Subcutaneous preadipocyte (primary cell): ENCODE measurements around the gene SYDE2. TPM values are rescaled to one million over a fixed set of nuclear protein-coding genes. Genes with fewer than 3 reads are reported as not detected.

Experiments used
- small RNA-seq: library from RNA; depleted of rRNA; stranded (forward); fragments of <200 nt; gene quantifications from one replicate; pipeline ENCODE3, GENCODE V24; 2012
- total RNA-seq: library from RNA; depleted of rRNA; stranded (reverse); fragments of >200 nt; gene quantifications from 2 replicates; pipeline ENCODE4 v1.2.3, GENCODE V29; 2012

The SYDE2 gene
- total RNA-seq, result 3.7 and 6.1 TPM in 2 replicates

DNA sequence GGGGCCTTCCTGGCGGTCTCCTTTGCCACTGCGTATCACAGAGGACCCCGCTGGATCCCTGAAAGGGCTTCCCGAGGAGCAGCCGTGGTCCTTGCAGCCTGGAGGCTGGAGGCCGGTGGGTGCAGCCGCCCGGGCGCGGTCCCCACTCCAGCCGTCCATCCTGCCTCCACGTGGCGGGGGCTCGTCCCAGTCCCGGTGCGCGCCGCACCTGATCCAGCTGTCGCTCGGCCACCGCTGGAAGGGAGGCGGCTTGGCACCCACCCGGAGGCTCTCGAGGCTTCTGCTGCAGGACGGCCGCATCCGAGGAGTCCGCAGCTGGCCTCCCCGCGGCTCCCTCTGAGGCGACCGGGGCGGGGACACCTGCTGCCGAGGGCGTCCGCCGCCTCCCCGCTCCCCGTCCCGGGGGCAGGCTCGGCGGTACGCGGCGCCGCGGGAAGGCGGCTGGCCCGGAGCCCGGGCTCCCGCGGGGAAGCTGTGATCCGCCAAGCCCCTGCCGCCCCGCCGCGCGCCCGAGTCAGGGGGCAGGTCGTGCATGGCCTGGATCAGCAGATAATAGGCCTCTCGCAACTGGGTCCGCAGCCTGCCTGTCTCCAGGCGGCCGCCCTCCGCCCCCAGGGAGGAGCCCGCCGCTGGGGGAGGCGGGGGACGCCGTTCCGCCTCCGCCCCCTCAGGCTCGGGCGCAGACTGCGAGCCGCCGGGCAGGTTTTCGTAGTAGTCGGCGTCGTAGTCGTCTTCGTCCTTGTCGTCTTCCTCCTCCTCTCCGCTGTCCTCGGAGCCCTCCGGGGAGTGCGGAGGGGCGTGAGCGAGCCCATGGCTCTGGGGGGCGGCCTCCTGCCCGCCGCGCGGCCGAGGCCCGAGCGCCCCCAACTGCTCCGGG is at the start of gene SYDE2:
Gene SYDE2, minus strand, starts transcription at position 554 of the 877 bp plus-strand sequence. Its CDS starts 20 bp downstream, at position 534.

Small RNA genes lying within 50 kb of the gene (small RNA-seq; reads per million reads assigned to genes)
- not detected for gene MIR4423

Other genes with a start within 250 kb of the SYDE2 start
- 0.37 and 0.39 TPM in 2 replicates for gene MCOLN2, start 203.9 kb downstream of the SYDE2 start, total RNA-seq
- gene MCOLN3, start 152.5 kb downstream of the SYDE2 start, total RNA-seq, result 4.8 and 6.3 TPM in 2 replicates
- gene C1orf52, start 58.6 kb upstream of the SYDE2 start, total RNA-seq, result 7.0 and 7.8 TPM in 2 replicates
- 25.4 and 37.9 TPM in 2 replicates for gene BCL10, start 75.6 kb upstream of the SYDE2 start, total RNA-seq